Skeletal muscle tissue (tissue), 4 donors: ENCODE measurements around the gene WDR87. TPM values are rescaled to one million over a fixed set of nuclear protein-coding genes. Genes with fewer than 3 reads are reported as not detected.

Source experiments
- H3K27ac ChIP-seq: one replicate; pipeline ENCODE4 v1.7.0; 2013; ENCODE audit warnings: mild to moderate bottlenecking, low read depth, low read length, inconsistent platforms
- H3K27me3 ChIP-seq, 3 donors: one replicate each; pipeline ENCODE4 v1.7.0; 2013; ENCODE audit warnings: low read length in 3 of 3; ENCODE audit not compliant: control insufficient read depth in 3 of 3, insufficient read depth in 3 of 3
- H3K36me3 ChIP-seq, 3 donors: one replicate each; pipeline ENCODE4 v1.7.0; 2013; ENCODE audit warnings: low read length in 3 of 3; ENCODE audit not compliant: control insufficient read depth in 3 of 3, insufficient read depth in 3 of 3
- H3K4me1 ChIP-seq, 3 donors: one replicate each; pipeline ENCODE4 v1.7.0; 2013; ENCODE audit warnings: low read length in 3 of 3, mild to moderate bottlenecking in 3 of 3; ENCODE audit not compliant: control insufficient read depth in 3 of 3, insufficient read depth in 3 of 3
- H3K4me3 ChIP-seq, 3 donors: one replicate each; pipeline ENCODE4 v1.7.0; 2013; ENCODE audit warnings: low read length in 3 of 3
- H3K9ac ChIP-seq, 3 donors: one replicate each; pipeline ENCODE4 v1.7.0; 2013; ENCODE audit warnings: low read length in 3 of 3, mild to moderate bottlenecking in 3 of 3, moderate library complexity in 2 of 3, low read depth in 1 of 3
- H3K9me3 ChIP-seq, 3 donors: one replicate each; pipeline ENCODE4 v1.7.0; 2013; ENCODE audit warnings: low read length in 3 of 3; ENCODE audit not compliant: control insufficient read depth in 3 of 3
- total RNA-seq: library from RNA; depleted of rRNA; stranded (reverse); fragments of >200 nt; gene quantifications from one replicate; pipeline ENCODE4 v1.2.3, GENCODE V29; 2014
- donor health status: Osteomylitis.

The WDR87 gene
- total RNA-seq, 1 donor from 2014 or later = not detected

- no peaks in the 10 kb centered on the region for H3K27me3 ChIP-seq
- H3K9ac ChIP-seq = no peak overlapping the region
- no peak overlapping the region for H3K4me3 ChIP-seq
- no peaks in the 10 kb centered on the region for H3K9me3 ChIP-seq
- no peak overlapping the region for H3K27ac ChIP-seq
- H3K36me3 ChIP-seq = no peaks in the 10 kb centered on the region
- peaks cover 4 to 5% (median 4%) of the 10 kb centered on the region in 3 donors for H3K4me1 ChIP-seq
These were observed 39.7 kb upstream of the WDR87 start for GRCh38 chr19:37946132-37946531.

- Histone ChIP-seq H3K27ac (no peak overlapping the region), H3K36me3 (no peaks in the 10 kb centered on the region), H3K4me3 (no peak overlapping the region), H3K9ac (no peak overlapping the region), H3K9me3 (no peaks in the 10 kb centered on the region), H3K4me1 (peaks cover 4 to 5% (median 4%) of the 10 kb centered on the region in 3 donors), H3K27me3 (no peaks in the 10 kb centered on the region)
These were observed 37.1 kb upstream of the WDR87 start for GRCh38 chr19:37943480-37943879.

- Histone ChIP-seq H3K4me1 (peaks cover 0 to 2% (median under 1%) of the 10 kb centered on the region in 3 donors), H3K27me3 (no peaks in the 10 kb centered on the region), H3K9me3 (no peaks in the 10 kb centered on the region), H3K27ac (no peak overlapping the region), H3K4me3 (no peak overlapping the region), H3K36me3 (no peaks in the 10 kb centered on the region), H3K9ac (no peak overlapping the region)
These were observed 36.1 kb upstream of the WDR87 start for GRCh38 chr19:37942516-37942902.

DNA sequence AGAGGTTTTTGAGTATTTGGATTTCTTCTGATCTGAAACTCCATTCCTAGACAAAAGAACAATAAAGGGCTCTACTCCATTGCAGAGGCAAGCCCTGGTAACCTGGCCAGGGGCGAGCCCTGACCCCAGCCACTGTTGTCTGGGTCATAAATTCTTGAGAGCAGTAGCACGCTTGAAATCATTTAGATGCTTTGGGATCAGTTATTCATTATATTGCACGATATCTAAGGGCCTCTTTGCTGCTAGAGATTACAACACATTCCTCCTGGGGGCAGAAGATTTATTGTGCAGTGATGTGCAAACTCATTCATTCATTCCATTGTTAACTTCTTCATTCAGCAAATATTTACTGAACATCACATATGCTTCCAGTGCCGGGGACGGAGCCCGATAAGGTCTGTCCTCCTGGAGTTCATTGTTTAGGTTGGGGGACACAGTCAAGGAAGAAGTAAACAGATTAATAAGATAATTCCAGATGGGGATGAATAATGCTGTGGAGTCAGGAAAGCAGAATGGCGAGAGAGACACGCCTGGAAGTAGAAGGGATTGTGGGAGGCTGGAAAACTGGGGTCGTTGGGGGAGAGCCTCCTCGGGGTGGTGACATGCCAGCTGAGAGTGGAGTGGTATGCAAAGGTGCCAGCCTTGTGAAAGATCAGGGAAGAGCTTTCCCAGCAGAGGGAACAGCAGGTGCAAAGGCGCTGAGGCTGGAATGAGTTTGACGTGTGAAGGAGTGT lies 35.6 kb upstream of the WDR87 start:
- Histone ChIP-seq H3K27me3 (no peaks in the 10 kb centered on the region), H3K4me3 (no peak overlapping the region), H3K27ac (no peak overlapping the region), H3K4me1 (no peaks in the 10 kb centered on the region), H3K9ac (no peak overlapping the region), H3K9me3 (no peaks in the 10 kb centered on the region), H3K36me3 (no peaks in the 10 kb centered on the region)

DNA sequence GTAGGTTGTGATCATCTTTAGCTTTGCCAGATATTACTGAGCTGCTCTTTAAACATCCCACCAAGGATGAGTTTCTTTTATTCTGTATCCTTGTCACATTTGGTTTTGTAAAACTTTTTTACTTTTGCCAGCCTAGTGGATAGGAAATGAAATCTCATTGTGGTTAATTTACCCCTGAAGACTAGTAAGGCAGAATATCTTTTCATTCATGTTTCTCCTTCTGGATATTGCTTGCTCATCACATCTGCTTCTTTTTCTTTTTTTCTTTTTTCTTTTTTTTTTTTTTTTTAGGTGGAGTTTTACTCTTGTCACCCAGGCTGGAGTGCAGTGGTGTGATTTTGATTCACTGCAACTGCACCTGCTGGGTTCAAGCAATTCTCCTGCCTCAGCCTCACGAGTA lies 32.0 kb upstream of the WDR87 start:
- Histone ChIP-seq H3K36me3 (no peaks in the 10 kb centered on the region), H3K27me3 (no peaks in the 10 kb centered on the region), H3K4me1 (peaks cover 10 to 13% (median 12%) of the 10 kb centered on the region in 3 donors), H3K27ac (no peak overlapping the region), H3K9ac (no peak overlapping the region), H3K9me3 (peaks cover 0 to 8% (median 2%) of the 10 kb centered on the region in 3 donors), H3K4me3 (no peak overlapping the region)

DNA sequence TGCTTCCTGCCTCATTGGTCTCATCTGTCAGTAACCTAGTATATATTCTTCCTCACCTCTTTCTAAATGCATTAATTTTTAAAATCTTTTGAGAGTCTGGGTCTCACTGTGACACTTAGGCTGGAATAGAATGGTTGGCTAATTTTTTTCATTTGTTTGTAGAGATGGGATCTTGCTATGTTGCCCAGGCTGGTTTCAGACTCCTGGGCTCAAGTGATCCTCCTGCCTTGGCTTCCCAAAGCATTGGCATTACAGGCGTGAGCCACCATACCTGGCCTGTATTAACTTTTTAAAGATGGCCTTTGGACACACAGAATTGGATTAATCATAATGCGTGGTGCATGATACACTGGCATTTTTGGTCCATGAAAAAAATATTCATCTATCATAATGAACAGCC lies 30.5 kb upstream of the WDR87 start:
- no peaks in the 10 kb centered on the region for H3K36me3 ChIP-seq
- H3K9ac ChIP-seq = no peak overlapping the region
- H3K4me3 ChIP-seq = no peak overlapping the region
- H3K4me1 ChIP-seq = peaks cover 21 to 27% (median 26%) of the 10 kb centered on the region in 3 donors
- no peak overlapping the region for H3K27ac ChIP-seq
- H3K9me3 ChIP-seq = peaks cover 0 to 8% (median 2%) of the 10 kb centered on the region in 3 donors
- H3K27me3 ChIP-seq = no peaks in the 10 kb centered on the region

- H3K9ac ChIP-seq = no peak overlapping the region
- H3K4me1 ChIP-seq = peaks cover 24 to 34% (median 29%) of the 10 kb centered on the region in 3 donors
These were observed 29.8 kb upstream of the WDR87 start for GRCh38 chr19:37936166-37936565.

GRCh38 chr19:37935341-37935740 lies 28.9 kb upstream of the WDR87 start:
- peaks cover 24 to 34% (median 29%) of the 10 kb centered on the region in 3 donors for H3K4me1 ChIP-seq
- no peak overlapping the region for H3K9ac ChIP-seq
- H3K27me3 ChIP-seq = no peaks in the 10 kb centered on the region
- peaks cover 0 to 8% (median 2%) of the 10 kb centered on the region in 3 donors for H3K9me3 ChIP-seq
- H3K4me3 ChIP-seq = no peak overlapping the region
- H3K36me3 ChIP-seq = no peaks in the 10 kb centered on the region
- H3K27ac ChIP-seq = no peak overlapping the region

More at GRCh38 chr19:37936166-37936565, 29.8 kb upstream of the WDR87 start:
- no peaks in the 10 kb centered on the region for H3K27me3 ChIP-seq
- peaks cover 0 to 8% (median 2%) of the 10 kb centered on the region in 3 donors for H3K9me3 ChIP-seq
- H3K36me3 ChIP-seq = no peaks in the 10 kb centered on the region
- H3K4me3 ChIP-seq = no peak overlapping the region
- no peak overlapping the region for H3K27ac ChIP-seq

- H3K9me3 ChIP-seq = peaks cover 0 to 8% (median 2%) of the 10 kb centered on the region in 3 donors
- H3K4me1 ChIP-seq = peaks cover 24 to 34% (median 29%) of the 10 kb centered on the region in 3 donors
- peak overlapping the region in 1 of 3 donors; percentile 35 for H3K9ac ChIP-seq
- peak overlapping the region in 2 of 3 donors; percentile 4 to 9 for H3K4me3 ChIP-seq
- H3K27ac ChIP-seq = peak overlapping the region; percentile 45
- H3K36me3 ChIP-seq = no peaks in the 10 kb centered on the region
- no peaks in the 10 kb centered on the region for H3K27me3 ChIP-seq
These were observed 27.6 kb upstream of the WDR87 start for GRCh38 chr19:37933937-37934358.
